DOHH2 (cell line): ENCODE data around the gene SEPTIN10.

ENCODE experiments used
- H3F3A ChIP-seq: fragments of 200-600 bp; sonication (generic), shearing (Covaris generic); 2 replicates; pipeline ENCODE4 v1.6.0; 2016; ENCODE audit warnings: antibody characterized with exemption, mild to moderate bottlenecking; ENCODE audit not compliant: control insufficient read depth, insufficient read depth
- H3K27ac ChIP-seq: fragments of 200-600 bp; sonication (generic); 2 replicates; pipeline ENCODE4 v1.5.1; 2014; ENCODE audit warnings: low read depth, mild to moderate bottlenecking, low read length, moderate library complexity
- H3K27me3 ChIP-seq: fragments of 200-600 bp; sonication (generic); 2 replicates; pipeline ENCODE4 v1.6.1; 2014; ENCODE audit warnings: mild to moderate bottlenecking, low read length, mixed read lengths; ENCODE audit not compliant: control insufficient read depth
- H3K36me3 ChIP-seq: fragments of 200-600 bp; sonication (generic); 2 replicates; pipeline ENCODE4 v1.6.1; 2014; ENCODE audit warnings: mild to moderate bottlenecking, low read length, moderate library complexity, mixed read lengths; ENCODE audit not compliant: control insufficient read depth
- H3K4me1 ChIP-seq: fragments of 200-600 bp; sonication (generic); 2 replicates; pipeline ENCODE4 v1.6.1; 2014; ENCODE audit warnings: mild to moderate bottlenecking, low read length, mixed read lengths; ENCODE audit not compliant: control insufficient read depth
- H3K4me2 ChIP-seq: fragments of 200-600 bp; sonication (generic); 2 replicates; pipeline ENCODE4 v1.6.0; 2014; ENCODE audit warnings: mild to moderate bottlenecking, low read length, moderate library complexity
- H3K4me3 ChIP-seq: fragments of 200-600 bp; sonication (generic); 2 replicates; pipeline ENCODE4 v1.5.1; 2014; ENCODE audit warnings: mild to moderate bottlenecking, low read length, mixed read lengths
- H3K79me2 ChIP-seq: fragments of 200-600 bp; sonication (generic); 2 replicates; pipeline ENCODE4 v1.6.1; 2014; ENCODE audit warnings: mild to moderate bottlenecking, low read length, mixed read lengths; ENCODE audit not compliant: control insufficient read depth
- H3K9me2 ChIP-seq: fragments of 200-600 bp; sonication (generic); replicated peaks from 2 replicates; pipeline ENCODE4 v1.6.1; 2014; ENCODE audit warnings: mild to moderate bottlenecking, low read length, mixed read lengths; ENCODE audit not compliant: control insufficient read depth
- H3K9me3 ChIP-seq: fragments of 200-600 bp; sonication (generic); 2 replicates; pipeline ENCODE4 v1.6.1; 2014; ENCODE audit warnings: antibody characterized with exemption, low read length, mixed read lengths; ENCODE audit not compliant: control insufficient read depth, insufficient read depth
- H4K20me1 ChIP-seq: fragments of 200-600 bp; sonication (generic); 2 replicates; pipeline ENCODE4 v1.6.0; 2014; ENCODE audit warnings: low read depth, mild to moderate bottlenecking, antibody characterized with exemption, low read length, moderate library complexity; ENCODE audit not compliant: control insufficient read depth, insufficient read depth
- CTCF ChIP-seq: fragments of 200-600 bp; sonication (generic); IDR thresholded peaks from one replicate; pipeline ENCODE4 v1.5.1; 2014; ENCODE audit warnings: antibody characterized with exemption, mild to moderate bottlenecking, low read depth, low read length; ENCODE audit not compliant: poor library complexity, severe bottlenecking
- EZH2phosphoT487 ChIP-seq: fragments of 200-600 bp; sonication (generic); IDR thresholded peaks from 2 replicates; pipeline ENCODE4 v1.6.1; 2017; ENCODE audit warnings: borderline replicate concordance, mild to moderate bottlenecking, antibody characterized with exemption, low read length, moderate library complexity, mixed read lengths

Gene SEPTIN10

GRCh38 chr2:109659396-109660045, 45.8 kb upstream of the SEPTIN10 start:
- no peaks in the 10 kb centered on the region for H3F3A ChIP-seq
- H3K4me3 ChIP-seq = no peak overlapping the region
- H3K9me2 ChIP-seq = no peaks in the 10 kb centered on the region
- no peak overlapping the region for H3K27ac ChIP-seq
- no peaks in the 10 kb centered on the region for H3K36me3 ChIP-seq
- H3K4me1 ChIP-seq = no peaks in the 10 kb centered on the region
- H3K9me3 ChIP-seq = no peaks in the 10 kb centered on the region
- H4K20me1 ChIP-seq = no peaks in the 10 kb centered on the region
- H3K79me2 ChIP-seq = no peaks in the 10 kb centered on the region
- H3K4me2 ChIP-seq = no peak overlapping the region
- no peak for TF ChIP-seq CTCF
- TF ChIP-seq EZH2phosphoT487 = no peak
- H3K27me3 ChIP-seq = no peaks in the 10 kb centered on the region

GRCh38 chr2:109655287-109655686, 41.5 kb upstream of the SEPTIN10 start:
- no peaks in the 10 kb centered on the region for H3K79me2 ChIP-seq
- no peak overlapping the region for H3K4me3 ChIP-seq
- H3K36me3 ChIP-seq = no peaks in the 10 kb centered on the region
- no peaks in the 10 kb centered on the region for H3K4me1 ChIP-seq
- no peaks in the 10 kb centered on the region for H3K9me3 ChIP-seq
- no peak overlapping the region for H3K27ac ChIP-seq
- no peaks in the 10 kb centered on the region for H3K9me2 ChIP-seq
- no peaks in the 10 kb centered on the region for H4K20me1 ChIP-seq
- H3K4me2 ChIP-seq = no peak overlapping the region
- H3K27me3 ChIP-seq = no peaks in the 10 kb centered on the region
- TF ChIP-seq EZH2phosphoT487 (no peak), CTCF (no peak)
- no peaks in the 10 kb centered on the region for H3F3A ChIP-seq

- Histone ChIP-seq H3K4me1 (no peaks in the 10 kb centered on the region), H3K36me3 (no peaks in the 10 kb centered on the region), H3K27ac (no peak overlapping the region), H3K4me2 (no peak overlapping the region), H3K9me2 (no peaks in the 10 kb centered on the region), H3K4me3 (no peak overlapping the region), H3K79me2 (no peaks in the 10 kb centered on the region), H4K20me1 (no peaks in the 10 kb centered on the region), H3K27me3 (no peaks in the 10 kb centered on the region), H3F3A (no peaks in the 10 kb centered on the region), H3K9me3 (no peaks in the 10 kb centered on the region)
- TF ChIP-seq EZH2phosphoT487 (no peak), CTCF (no peak)
These were observed 40.7 kb upstream of the SEPTIN10 start for GRCh38 chr2:109654326-109655050.
